Suppressor macrophage (primary cell): Measurements from ENCODE around the gene RNF138.
"Not testable (repeated sequence)": the region's sequence is repeated elsewhere in the genome, so short reads cannot be mapped to it uniquely, and the experiment has no call there.

Experiments
- DNase-seq, 4 experiments: peaks; one replicate each; pipeline ENCODE4 v3.0.0-alpha.2; 2020 to 2022
- total RNA-seq, 17 experiments: gene quantifications; one replicate each; lab custom pipeline; 2026; ENCODE audit warnings: mixed read lengths in 6 of 17, inconsistent platforms in 3 of 17; lab: John Stamatoyannopoulos, UW

Gene RNF138
- total RNA-seq: 13.8 to 54.9 (median 32.8) reads per million in 17 experiments

DNA sequence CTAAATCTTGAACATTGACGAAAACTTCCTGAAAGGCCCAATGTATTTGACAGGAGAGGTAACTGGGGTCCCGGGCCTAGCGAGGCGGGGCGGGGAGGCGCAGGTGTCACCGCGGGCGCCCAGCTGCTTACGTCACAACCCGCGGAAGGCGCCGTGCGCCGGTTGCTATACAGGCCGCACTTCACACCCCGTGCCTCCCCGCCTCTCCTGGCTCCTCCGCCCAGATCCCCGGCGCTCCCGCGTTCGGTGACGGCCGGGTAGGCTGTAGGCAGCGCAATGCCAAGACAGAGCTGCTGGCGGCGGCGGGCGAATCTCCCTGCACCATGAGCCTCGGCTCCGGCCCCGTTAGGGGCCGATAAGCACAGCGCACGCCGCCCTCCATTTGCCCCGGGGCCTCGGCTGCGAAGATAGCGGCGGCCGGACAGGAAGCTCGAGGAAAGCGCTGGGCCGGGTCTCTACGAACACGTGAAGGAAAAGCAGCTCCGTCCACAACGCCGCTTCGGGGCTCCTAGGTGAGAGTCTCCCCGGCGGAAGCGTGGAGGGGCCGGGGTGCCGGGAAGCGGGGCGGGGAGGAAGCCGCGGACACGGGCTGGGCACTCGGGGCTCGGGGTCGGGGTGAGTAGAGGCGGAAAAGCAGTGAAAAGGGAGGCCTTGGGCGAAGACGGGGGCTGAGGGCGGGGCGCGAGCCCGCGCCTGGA lies at the start of gene RNF138:
TSS of gene RNF138 (plus strand) at position 151 of the 698 bp plus-strand sequence. CDS start 903 bp downstream, outside the sequence.
- peak; percentile 84 to 94 (median 90) for DNase-seq

GRCh38 chr18:32042337-32042736 lies 49.3 kb upstream of the RNF138 start:
- peak; percentile 42 to 82 (median 68) for DNase-seq

DNA sequence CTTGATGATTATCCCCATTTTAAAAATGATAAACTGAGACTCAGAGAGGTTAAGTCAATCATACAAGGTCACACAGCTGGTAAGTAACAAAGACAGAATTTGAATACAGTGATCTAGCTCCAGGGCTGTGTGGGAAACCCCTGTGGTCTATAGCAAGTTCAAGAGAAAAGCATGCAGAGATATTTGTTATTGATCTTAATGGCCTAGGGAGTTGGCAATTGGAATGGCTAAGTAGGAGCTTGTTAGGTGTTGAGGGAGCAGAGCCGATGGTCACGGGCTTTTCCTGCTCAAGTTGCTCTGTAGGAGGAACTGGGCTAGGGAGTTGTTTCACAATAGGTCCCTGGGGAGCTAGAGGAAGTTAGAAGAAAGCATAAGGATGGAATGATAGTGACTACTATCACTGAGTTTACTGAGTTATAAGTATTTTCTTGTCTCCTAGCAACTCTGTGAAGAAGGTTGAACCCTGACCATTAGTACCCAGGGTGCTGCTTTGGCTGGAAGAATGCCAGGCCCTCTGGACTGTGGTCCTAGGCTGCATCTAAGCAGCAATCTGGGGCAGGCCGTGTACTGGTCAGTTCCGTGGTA lies 43.1 kb upstream of the RNF138 start:
- DNase-seq: peak; percentile 65 to 89 (median 88)

DNA sequence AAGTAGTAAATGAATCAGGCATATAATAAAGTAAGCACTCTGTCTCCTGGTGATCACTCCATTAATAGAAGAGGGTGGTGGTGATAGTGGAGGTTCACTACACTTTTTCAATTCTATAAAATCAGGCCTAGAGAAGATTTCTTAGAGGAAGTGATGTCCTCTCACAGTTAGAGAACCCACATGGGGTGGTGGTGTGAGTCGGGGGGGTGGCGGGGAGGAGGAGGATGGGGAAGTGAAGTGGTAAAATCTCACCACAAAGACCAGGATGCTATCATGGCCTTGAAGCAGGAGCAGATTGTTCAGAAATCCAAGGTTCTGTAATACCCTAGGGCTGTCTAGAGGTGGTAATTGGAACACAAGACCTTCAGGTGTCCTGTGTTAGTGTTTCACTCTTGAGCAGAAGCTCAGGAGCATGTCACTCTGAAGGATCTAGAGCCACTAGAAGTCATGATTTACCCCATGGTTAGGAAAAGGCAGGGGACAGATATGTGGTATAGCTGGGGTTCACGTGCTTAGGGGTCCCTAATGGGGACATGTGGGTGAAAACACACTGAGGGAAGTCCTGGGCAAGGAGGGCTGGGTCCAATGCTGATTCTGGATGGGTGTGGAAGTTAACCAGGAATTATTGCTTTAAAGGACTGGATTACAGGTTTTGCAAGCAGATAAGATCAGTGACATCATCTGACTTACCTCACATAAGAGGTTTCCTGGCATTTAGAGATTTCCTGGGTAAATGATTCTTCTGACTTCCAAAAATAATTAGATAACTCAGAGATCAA lies 42.1 kb upstream of the RNF138 start:
- peak; percentile 67 to 89 (median 80) for DNase-seq

- DNase-seq: no peak
Measured at GRCh38 chr18:32056613-32057358, 34.9 kb upstream of the RNF138 start.

DNA sequence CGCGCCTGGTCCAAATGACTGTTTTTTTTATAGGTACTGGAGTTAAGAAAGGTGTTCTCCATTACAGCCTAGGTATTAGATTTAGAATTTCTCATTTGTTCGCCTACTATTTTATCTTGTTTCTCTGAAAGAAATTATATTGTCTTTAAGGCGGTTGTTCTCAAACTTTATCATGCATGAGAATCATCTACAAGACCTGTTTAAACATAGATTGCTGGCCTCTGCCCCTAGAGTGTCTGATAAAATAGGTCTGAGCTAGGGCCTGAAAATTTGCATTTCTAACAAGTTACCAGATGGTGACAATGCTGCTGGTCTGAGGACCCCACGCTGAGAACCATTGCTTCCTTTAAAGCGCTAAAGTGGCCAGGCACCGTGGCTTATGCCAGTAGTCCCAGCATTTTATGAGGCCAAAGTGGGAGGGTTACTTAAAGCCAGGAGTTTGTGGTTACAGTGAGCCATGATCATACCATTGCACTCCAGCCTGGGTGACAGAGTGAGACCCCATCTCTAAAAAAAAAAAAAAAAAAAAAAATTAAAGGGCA lies 34.0 kb upstream of the RNF138 start:
- DNase-seq: no peak

DNA sequence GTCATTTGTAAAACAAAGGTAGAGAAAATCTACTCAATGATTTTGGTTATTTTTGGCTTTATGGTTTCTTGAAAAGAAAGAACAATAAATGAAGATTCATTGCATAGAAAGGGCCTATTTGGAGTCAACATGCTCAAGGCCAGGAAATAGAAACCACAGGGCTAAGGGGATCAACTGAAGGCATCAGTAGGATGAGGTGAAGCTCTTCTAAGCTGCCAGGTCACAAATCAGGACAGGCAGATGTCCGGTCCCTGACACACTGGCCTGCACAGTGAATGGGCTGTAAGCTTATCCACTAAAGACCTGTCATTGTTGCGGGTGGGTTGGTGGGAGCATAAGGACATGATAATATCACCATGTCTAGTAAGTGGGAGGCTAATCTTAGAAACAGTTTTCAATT lies 31.6 kb upstream of the RNF138 start:
- DNase-seq: no peak

DNA sequence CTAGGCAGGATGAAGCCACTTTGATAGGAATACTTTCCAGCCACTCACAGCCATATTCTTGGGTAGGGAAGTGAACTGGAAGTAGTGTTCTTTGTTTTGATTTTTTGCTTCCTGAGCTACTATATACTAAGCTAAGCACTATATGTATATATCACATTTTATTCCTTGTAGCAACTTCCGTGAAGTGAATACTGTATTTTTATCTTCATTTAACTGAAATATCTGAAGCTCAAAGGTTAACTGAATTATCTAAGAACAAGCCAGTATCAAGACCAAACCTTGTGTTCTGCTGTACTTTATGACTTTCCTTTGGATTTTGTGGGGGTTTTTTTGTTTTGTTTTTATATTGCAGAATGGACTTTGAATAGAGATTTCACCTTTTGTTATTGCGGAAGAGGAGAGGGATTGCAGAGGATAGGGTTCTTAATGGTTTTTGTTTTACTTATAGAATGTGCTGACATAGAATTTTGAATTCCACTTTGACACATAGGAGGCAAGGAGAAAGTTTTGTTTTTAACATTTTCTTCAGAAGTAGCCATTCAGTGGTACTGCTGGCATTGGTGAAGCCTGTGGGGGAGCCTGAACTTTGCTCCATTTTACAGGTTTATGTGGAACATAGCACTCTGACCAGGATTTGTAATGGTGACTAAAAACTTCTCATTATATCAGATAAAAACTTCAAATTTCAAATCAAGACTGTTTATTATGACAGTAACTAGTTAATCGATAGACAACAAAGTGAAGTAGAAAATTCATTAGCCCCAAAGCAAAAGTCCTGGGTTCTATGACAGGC lies 24.1 kb upstream of the RNF138 start:
- DNase-seq: no peak

DNA sequence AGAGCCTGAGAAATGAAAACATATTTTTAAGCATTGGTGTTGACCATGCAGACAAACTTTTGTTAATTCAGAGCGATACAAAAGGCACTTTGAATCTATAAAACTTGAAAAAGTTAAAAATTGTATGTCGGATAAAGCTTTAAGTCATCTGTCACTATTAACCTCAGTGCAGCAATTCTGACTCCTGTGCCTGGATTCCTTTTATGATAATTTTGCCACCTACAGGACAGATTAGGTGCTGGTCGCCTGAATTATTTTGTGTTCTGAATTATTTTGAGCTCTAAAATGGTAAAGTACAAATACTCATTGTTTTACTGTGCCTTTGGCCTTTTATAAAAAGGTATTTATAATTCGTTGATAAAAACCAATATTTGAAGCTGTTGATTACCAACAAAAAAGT lies 19.4 kb upstream of the RNF138 start:
- DNase-seq: peak; percentile 33 to 70 (median 47)

DNA sequence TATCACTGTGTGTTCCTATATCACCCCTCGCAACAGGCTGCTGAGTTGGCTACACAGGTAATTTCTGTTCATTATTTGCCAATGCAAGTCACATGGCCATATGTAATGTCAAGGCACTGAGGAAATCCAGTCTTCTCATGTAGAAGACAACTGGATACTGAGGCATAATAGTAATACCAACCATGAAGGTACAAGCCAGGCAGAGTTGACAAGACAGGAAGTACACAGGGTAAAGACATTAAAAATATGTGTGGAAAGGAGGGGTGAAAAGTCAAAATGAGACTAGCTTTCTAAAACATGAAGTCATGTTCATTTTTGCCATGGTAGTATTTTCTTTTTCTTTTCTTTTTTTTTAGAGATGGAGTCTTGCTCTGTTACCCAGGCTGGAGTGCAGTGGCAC lies 17.5 kb upstream of the RNF138 start:
- no peak for DNase-seq

- DNase-seq: no peak
Measured at GRCh38 chr18:32078845-32079244, 12.8 kb upstream of the RNF138 start.

DNA sequence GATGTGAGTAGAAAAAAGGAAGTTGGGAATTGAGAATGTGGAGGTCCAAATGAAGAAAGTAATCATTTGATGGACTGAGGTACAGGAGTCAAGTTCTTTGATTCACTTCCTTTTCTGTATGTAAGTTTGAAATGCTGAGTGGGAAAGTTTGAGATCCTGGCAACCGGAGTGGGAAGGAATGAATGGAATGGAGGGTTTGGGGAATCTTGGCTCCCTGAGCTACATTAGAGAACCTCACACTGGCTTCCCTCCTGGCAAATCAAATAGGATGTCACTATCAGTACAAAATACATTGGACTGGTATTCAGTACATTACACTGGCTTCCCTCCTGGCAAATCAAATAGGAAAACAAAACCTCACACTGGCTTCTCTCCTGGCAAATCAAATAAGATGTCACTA lies 9.8 kb upstream of the RNF138 start:
- no peak for DNase-seq

- DNase-seq: no peak
Measured at GRCh38 chr18:32083781-32084180, 7.9 kb upstream of the RNF138 start.

DNA sequence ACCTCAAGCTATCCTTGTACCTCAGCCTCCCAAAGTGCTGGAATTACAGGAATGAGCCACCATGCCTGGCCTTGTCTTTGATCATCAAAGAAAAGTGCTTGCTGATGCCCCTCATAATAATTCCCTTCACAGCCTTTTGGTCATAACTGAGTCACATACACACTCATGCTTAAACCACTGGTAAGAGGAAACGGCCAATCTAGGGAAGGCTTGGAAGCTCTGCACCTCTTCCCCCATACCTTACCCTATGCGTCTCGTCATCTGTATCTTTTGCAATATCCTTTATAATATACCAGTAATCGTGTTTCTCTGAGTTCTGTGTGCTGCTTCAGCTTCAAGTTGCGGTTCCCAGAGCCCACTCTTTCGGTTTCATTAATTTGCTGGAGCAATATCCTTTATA lies 4.8 kb upstream of the RNF138 start:
- DNase-seq: peak; percentile 49 to 82 (median 52)

DNA sequence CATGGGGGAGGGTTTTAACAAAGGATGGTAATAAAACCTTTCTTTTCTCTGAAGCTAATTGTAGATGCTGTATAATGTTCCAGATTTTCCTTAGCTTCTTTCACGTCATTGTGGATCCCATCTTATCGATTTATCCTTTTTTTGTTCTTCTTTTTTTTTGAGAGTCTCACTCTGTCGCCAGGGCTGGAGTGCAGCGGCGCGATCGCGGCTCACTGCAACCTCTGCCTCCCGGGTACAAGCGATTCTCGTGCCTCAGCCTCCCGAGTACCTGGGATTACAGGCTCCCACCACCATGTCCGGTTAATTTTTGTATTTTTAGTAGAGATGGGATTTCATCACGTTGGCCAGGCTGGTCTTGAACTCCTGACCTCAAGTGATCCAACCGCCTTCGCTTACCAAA lies 843 bp upstream of the RNF138 start:
- not testable (repeated sequence) for DNase-seq

DNA sequence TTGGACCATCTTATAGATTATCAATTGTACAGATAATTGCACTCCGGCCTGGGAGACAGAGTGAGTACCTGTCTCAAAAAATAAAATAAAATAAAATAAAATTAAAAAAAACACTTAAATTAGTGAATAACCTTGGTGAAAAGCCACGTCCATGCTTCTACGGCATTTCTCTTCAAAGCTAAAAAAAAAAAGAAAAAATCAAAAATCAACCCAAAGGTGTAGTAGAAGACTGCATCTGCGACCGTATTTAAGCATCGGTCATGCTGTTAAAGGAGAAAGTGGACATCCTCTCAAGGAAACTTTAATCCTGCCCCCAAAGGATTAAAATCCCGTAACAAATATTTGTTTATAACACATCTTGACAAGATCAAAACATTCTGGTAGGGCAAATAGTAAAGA lies 350 bp upstream of the RNF138 start:
- no peak for DNase-seq

DNA sequence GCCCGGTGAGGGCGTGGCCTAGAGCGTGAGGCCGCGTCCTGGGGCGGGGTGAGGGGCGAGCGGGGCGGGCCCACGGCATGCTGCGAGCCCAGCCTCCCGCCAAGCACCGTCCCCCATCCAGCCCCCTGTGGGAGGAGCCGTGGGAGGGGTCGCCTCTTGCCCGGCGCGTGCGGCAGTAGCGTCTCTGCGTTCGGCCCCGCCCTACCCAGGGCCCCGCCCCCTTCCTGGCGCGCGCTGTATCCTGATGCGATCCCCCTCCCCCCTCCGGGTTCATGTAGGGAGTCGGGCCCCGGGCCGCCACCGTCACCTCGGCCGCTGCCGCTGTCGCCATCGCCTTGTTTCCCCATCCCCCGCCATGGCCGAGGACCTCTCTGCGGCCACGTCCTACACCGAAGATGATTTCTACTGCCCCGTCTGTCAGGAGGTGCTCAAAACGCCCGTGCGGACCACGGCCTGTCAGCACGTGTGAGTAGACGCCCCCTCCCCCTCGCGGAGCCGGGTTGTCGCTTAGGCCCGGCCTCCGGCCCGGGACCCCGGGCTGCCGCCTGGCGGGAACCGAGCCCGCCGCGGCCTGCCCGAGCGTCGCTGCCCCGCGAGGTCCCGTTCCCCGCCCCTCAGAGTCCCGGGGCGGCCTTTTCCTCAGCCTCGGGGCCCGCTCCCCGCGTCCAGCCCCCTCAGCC lies 888 bp downstream of the RNF138 start:
- peak; percentile 98 to 99 (median 98) for DNase-seq

GRCh38 chr18:32093102-32093511 lies 1.4 kb downstream of the RNF138 start:
- peak; percentile 84 to 89 (median 87) for DNase-seq

DNA sequence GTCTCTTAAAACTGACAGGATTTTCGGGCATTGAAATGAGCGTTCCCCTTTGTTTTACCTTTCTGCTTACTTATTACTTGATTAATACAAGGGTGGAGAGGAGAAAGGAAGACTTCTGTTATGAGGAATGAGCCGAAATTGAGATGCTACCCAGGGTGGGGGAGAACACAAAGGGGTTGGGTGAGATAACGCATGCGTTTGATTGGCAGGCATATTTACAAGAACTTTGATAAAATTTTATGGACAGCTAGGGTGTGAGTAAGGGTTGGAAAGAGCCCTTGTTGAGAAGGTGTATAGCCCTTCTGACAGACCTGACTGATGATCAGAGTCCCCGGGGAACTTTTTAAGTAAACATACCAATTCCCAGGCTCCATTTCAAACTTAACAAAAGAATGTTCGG lies 1.8 kb downstream of the RNF138 start:
- DNase-seq: no peak

- no peak for DNase-seq
Measured at GRCh38 chr18:32095192-32095899, 3.7 kb downstream of the RNF138 start.

DNA sequence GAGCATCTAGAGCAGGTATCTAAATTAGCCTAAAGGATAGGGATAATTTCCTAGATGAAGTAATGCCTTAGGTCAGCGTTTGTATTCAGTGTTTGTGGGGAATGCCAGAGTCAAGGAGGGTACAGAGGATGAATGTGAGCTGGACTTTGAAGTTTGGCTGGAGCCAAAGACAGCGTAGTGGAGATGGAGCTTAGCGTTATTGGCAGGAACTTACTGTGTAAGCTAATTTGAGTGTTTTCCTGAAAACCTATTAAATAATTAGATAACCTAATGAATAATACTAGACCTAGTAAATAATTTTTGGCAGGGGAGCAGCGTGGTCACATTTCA lies 4.2 kb downstream of the RNF138 start:
- DNase-seq: no peak
